Hepatocyte (in vitro differentiated cells): ENCODE results near the gene ANO3. TPM values are rescaled to one million over a fixed set of nuclear protein-coding genes. Genes with fewer than 3 reads are reported as not detected.

Experiments used
- DNase-seq: peaks from one replicate; pipeline ENCODE4 v3.0.0-alpha.2; 2016; ENCODE audit warnings: low spot score
- H2AFZ ChIP-seq: fragments of 200-600 bp; sonication (generic); 2 replicates; pipeline ENCODE4 v1.6.0; 2016; ENCODE audit warnings: antibody characterized with exemption, mild to moderate bottlenecking
- H3K27ac ChIP-seq: fragments of 200-600 bp; sonication (generic); 2 replicates; pipeline ENCODE4 v1.5.1; 2016; ENCODE audit warnings: mild to moderate bottlenecking
- H3K27me3 ChIP-seq: fragments of 200-600 bp; sonication (generic); 2 replicates; pipeline ENCODE4 v1.6.1; 2016
- H3K36me3 ChIP-seq: fragments of 200-600 bp; sonication (generic); replicated peaks from 2 replicates; pipeline ENCODE4 v1.5.1; 2016; ENCODE audit warnings: low read depth; ENCODE audit not compliant: insufficient read depth
- H3K4me1 ChIP-seq: fragments of 200-600 bp; sonication (generic); 2 replicates; pipeline ENCODE4 v1.5.1; 2016; ENCODE audit warnings: mild to moderate bottlenecking, moderate library complexity; ENCODE audit not compliant: insufficient read depth
- H3K4me2 ChIP-seq: fragments of 200-600 bp; sonication (generic); 2 replicates; pipeline ENCODE4 v1.6.0; 2016
- H3K4me3 ChIP-seq: fragments of 200-600 bp; sonication (generic); 2 replicates; pipeline ENCODE4 v1.5.1; 2016; ENCODE audit warnings: mild to moderate bottlenecking
- H3K79me2 ChIP-seq: fragments of 200-600 bp; sonication (generic); 2 replicates; pipeline ENCODE4 v1.6.0; 2017; ENCODE audit warnings: mild to moderate bottlenecking
- H3K9me2 ChIP-seq: fragments of 200-600 bp; sonication (generic); replicated peaks from 2 replicates; pipeline ENCODE4 v1.6.0; 2017; ENCODE audit warnings: mild to moderate bottlenecking; ENCODE audit not compliant: insufficient read depth
- H3K9me3 ChIP-seq: fragments of 200-600 bp; sonication (generic); 2 replicates; pipeline ENCODE4 v1.5.1; 2016; ENCODE audit warnings: low read depth, mild to moderate bottlenecking
- H4K20me1 ChIP-seq: fragments of 200-600 bp; sonication (generic); 2 replicates; pipeline ENCODE4 v1.6.0; 2016; ENCODE audit warnings: mild to moderate bottlenecking; ENCODE audit not compliant: insufficient read depth, poor library complexity, severe bottlenecking
- CTCF ChIP-seq: fragments of 200-600 bp; sonication (generic); IDR thresholded peaks from 2 replicates; pipeline ENCODE4 v1.5.1; 2016; ENCODE audit warnings: antibody characterized with exemption, mild to moderate bottlenecking; ENCODE audit not compliant: poor library complexity
- EZH2 ChIP-seq: fragments of 200-600 bp; sonication (generic); IDR thresholded peaks from 2 replicates; pipeline ENCODE4 v1.6.1; 2016; ENCODE audit warnings: antibody characterized with exemption, mild to moderate bottlenecking, borderline replicate concordance
- EZH2phosphoT487 ChIP-seq: fragments of 200-600 bp; sonication (generic); IDR thresholded peaks from one replicate; pipeline ENCODE4 v1.6.1; 2018; ENCODE audit warnings: antibody characterized with exemption, mild to moderate bottlenecking, low read depth, moderate library complexity; ENCODE audit not compliant: unreplicated experiment, severe bottlenecking
- WGBS: methylation state at CpG from one replicate; pipeline ENCODE4 v1.1.6; 2016; ENCODE audit warnings: low lambda C conversion rate; ENCODE audit errors: missing lambda C conversion rate; 5-methylcytosine and 5-hydroxymethylcytosine counted together
- polyA plus RNA-seq: library from polyadenylated mRNA; unstranded; fragments of >200 nt; fragmentation: Nextera tagmentation; extraction: Ambion mirVana; gene quantifications from 2 replicates; pipeline ENCODE4 v1.2.1, GENCODE V29; 2016
- total RNA-seq: library from RNA; depleted of rRNA; stranded (reverse); fragments of >200 nt; gene quantifications from 2 replicates; pipeline ENCODE4 v1.2.3, GENCODE V29; 2014

Gene ANO3
- total and polyA plus RNA-seq, 2 experiments from 2014 or later, result 0.17 TPM; not detected in 1

- Histone ChIP-seq H3K4me3 (no peak overlapping the region), H4K20me1 (no peaks in the 10 kb centered on the region), H3K79me2 (no peaks in the 10 kb centered on the region), H3K27me3 (no peaks in the 10 kb centered on the region), H2AFZ (no peak overlapping the region), H3K4me2 (no peak overlapping the region), H3K36me3 (no peaks in the 10 kb centered on the region), H3K27ac (peak overlapping the region; percentile 18), H3K9me2 (no peaks in the 10 kb centered on the region), H3K4me1 (no peaks in the 10 kb centered on the region), H3K9me3 (no peaks in the 10 kb centered on the region)
- no peak for DNase-seq
- no peak for TF ChIP-seq EZH2
- TF ChIP-seq EZH2phosphoT487, result no peak
- no peak for TF ChIP-seq CTCF
- 93% methylated on average over 1 of the region's 1 CpG for WGBS
Measured at GRCh38 chr11:26620282-26621045, 288.5 kb downstream of the ANO3 start.

GRCh38 chr11:26621132-26621531 is 289.2 kb downstream of the ANO3 start:
- no peak overlapping the region for H3K4me2 ChIP-seq
- H2AFZ ChIP-seq, result no peak overlapping the region
- no peaks in the 10 kb centered on the region for H3K9me2 ChIP-seq

GRCh38 chr11:26622181-26622580 is 290.3 kb downstream of the ANO3 start:
- H3K9me3 ChIP-seq, result no peaks in the 10 kb centered on the region
- TF ChIP-seq CTCF (no peak), EZH2phosphoT487 (no peak), EZH2 (no peak)
- no peaks in the 10 kb centered on the region for H3K4me1 ChIP-seq
- H3K79me2 ChIP-seq, result no peaks in the 10 kb centered on the region
- no peak overlapping the region for H3K4me3 ChIP-seq
- DNase-seq, result no peak
- H3K27ac ChIP-seq, result no peak overlapping the region
- H4K20me1 ChIP-seq, result no peaks in the 10 kb centered on the region
- no peaks in the 10 kb centered on the region for H3K27me3 ChIP-seq
- 93% methylated on average over 2 of the region's 2 CpGs for WGBS
- H3K4me2 ChIP-seq, result no peak overlapping the region
- no peak overlapping the region for H2AFZ ChIP-seq
- H3K36me3 ChIP-seq, result no peaks in the 10 kb centered on the region
- H3K9me2 ChIP-seq, result no peaks in the 10 kb centered on the region

More at GRCh38 chr11:26621132-26621531, 289.2 kb downstream of the ANO3 start:
- no peaks in the 10 kb centered on the region for H3K79me2 ChIP-seq
- H3K9me3 ChIP-seq, result no peaks in the 10 kb centered on the region
- no peaks in the 10 kb centered on the region for H4K20me1 ChIP-seq
- TF ChIP-seq EZH2phosphoT487 (no peak), CTCF (no peak)
- H3K4me3 ChIP-seq, result no peak overlapping the region
- no peaks in the 10 kb centered on the region for H3K36me3 ChIP-seq
- H3K4me1 ChIP-seq, result no peaks in the 10 kb centered on the region
- H3K27me3 ChIP-seq, result no peaks in the 10 kb centered on the region
- H3K27ac ChIP-seq, result peak overlapping the region; percentile 18
- peak; percentile 16 for DNase-seq
